ENCODE measurements around the gene C19orf12.

Gene C19orf12

GRCh38 chr19:29758863-29759262, 43.8 kb upstream of the C19orf12 start:
- TF ChIP-seq CTCF (conservative IDR thresholded peaks at IDR 0.05; ENCODE audit: low read depth, low read length) = no peak
- DNase-seq (ENCODE audit: low read depth) = no peak

GRCh38 chr19:29757551-29757950, 42.5 kb upstream of the C19orf12 start:
- no peak overlapping the region for H3K4me3 ChIP-seq (ENCODE audit: low read length)
- no peak for TF ChIP-seq CTCF (conservative IDR thresholded peaks at IDR 0.05; ENCODE audit: low read depth, low read length)
- no peak for DNase-seq (ENCODE audit: low read depth)

More at GRCh38 chr19:29758863-29759262, 43.8 kb upstream of the C19orf12 start:
- H3K4me3 ChIP-seq (ENCODE audit: low read length) = no peak overlapping the region

GRCh38 chr19:29753934-29754305, 38.9 kb upstream of the C19orf12 start:
- no peak for DNase-seq (ENCODE audit: low read depth)
- H3K4me3 ChIP-seq (ENCODE audit: low read length) = no peak overlapping the region
- no peak for TF ChIP-seq CTCF (conservative IDR thresholded peaks at IDR 0.05; ENCODE audit: low read depth, low read length)

GRCh38 chr19:29753190-29753933, 38.3 kb upstream of the C19orf12 start:
- no peak for DNase-seq (ENCODE audit: low read depth)
- TF ChIP-seq CTCF (conservative IDR thresholded peaks at IDR 0.05; ENCODE audit: low read depth, low read length) = no peak
- H3K4me3 ChIP-seq (ENCODE audit: low read length) = no peak overlapping the region

- no peak for TF ChIP-seq CTCF (conservative IDR thresholded peaks at IDR 0.05; ENCODE audit: low read depth, low read length)
- no peak overlapping the region for H3K4me3 ChIP-seq (ENCODE audit: low read length)
- DNase-seq (ENCODE audit: low read depth) = no peak
Observed at GRCh38 chr19:29752450-29753025, 37.5 kb upstream of the C19orf12 start.

GRCh38 chr19:29751932-29752331, 36.9 kb upstream of the C19orf12 start:
- DNase-seq (ENCODE audit: low read depth) = no peak
- no peak for TF ChIP-seq CTCF (conservative IDR thresholded peaks at IDR 0.05; ENCODE audit: low read depth, low read length)
- no peak overlapping the region for H3K4me3 ChIP-seq (ENCODE audit: low read length)

- no peak for TF ChIP-seq CTCF (conservative IDR thresholded peaks at IDR 0.05; ENCODE audit: low read depth, low read length)
- no peak for DNase-seq (ENCODE audit: low read depth)
- H3K4me3 ChIP-seq (ENCODE audit: low read length) = no peak overlapping the region
Observed at GRCh38 chr19:29750001-29750400, 34.9 kb upstream of the C19orf12 start.

All from retinal pigment epithelial cell (primary cell).